ENCODE results near the gene PRXL2B. TPM values are rescaled to one million over a fixed set of nuclear protein-coding genes. Genes with fewer than 3 reads are reported as not detected.
A peak's percentile ranks its signal among the peaks of the same experiment; 100 is the strongest.
"Not testable (repeated sequence)": the region's sequence is repeated elsewhere in the genome, so short reads cannot be mapped to it uniquely, and the experiment has no call there.

Gene PRXL2B, protein sequence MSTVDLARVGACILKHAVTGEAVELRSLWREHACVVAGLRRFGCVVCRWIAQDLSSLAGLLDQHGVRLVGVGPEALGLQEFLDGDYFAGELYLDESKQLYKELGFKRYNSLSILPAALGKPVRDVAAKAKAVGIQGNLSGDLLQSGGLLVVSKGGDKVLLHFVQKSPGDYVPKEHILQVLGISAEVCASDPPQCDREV
- total RNA-seq: 12.7 TPM

DNA sequence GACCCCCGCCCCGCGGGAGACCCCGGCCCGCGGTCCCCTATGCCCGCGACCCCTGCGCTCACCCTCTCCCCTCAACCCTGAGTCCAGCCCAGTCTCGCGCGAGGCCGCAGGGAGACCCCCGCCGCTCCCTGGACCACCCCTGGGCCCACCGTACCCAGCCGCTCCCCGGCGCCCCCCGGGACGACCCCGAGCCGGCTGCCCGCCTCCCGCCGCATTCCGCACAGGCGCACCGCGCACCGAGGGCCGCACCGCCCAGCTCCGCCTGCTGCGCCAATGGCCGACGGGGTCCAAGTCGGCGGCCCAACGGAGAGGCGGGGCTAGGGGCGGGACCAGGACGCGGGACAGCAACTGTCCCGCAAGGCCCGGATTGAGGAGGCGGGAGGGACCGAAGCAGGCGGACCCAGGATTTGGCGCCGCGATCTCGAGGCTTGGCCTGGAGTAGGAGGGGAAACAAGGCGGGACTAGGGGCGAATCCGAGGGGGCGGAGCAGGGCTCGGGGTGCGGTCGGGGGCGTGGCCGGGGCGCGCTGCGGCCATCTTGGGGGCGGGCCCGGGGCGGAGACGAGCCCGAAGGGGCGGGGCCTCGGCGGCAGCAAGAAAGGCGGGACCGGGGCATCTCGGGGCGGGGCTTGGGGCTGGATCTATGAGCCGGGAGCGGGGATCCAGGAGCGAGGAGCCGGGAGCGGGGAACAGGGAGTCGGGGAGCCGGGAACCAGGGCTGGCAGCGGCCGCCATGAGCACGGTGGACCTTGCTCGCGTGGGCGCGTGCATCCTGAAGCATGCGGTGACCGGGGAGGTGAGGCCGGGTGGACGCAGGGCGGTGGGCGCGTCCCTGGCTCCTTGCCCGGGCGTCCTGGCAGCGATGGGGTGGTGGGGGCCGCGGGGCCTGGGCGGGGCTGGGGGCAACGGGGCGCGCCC, at the start of gene PRXL2B:
Gene PRXL2B (plus strand): TSS at position 624 of the 917 bp plus-strand sequence. CDS start 109 bp downstream, at position 733.
- peak; percentile 91 for ATAC-seq

DNA sequence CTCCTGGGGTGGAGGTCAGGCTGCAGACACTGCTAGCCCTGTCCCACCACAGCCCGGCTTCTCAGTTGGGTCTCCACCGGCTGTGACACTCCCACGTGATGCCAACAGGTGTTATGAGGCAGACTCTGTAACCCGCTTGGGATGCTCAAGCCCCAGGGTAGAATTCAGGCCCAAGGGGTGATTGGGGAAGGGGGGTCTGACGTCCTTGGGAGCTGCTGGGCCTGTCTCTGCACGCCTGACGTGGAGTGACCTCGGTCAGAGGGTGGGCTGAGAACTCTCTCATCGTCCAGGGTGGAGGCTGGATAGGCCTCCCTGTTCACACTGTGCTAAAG, 48.8 kb upstream of the PRXL2B start:
- ATAC-seq: no peak

DNA sequence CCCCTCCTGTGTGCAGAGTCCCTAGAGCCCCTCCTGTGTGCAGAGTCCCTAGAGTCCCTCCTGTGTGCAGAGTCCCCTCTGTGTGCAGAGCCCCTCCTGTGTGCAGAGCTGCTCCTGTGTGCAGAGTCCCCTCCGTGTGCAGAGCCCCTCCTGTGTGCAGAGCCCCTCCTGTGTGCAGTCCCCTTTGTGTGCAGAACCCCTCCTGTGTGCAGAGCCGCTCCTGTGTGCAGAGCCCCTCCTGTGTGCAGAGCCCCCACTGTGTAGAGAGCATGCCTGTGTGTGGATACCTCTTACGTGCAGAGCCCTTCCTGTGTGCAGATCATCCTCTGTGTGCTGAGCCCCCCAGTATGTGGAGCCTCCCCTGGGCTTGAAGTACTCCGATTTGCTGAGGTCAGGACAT, 48.2 kb upstream of the PRXL2B start:
- no peak for ATAC-seq

DNA sequence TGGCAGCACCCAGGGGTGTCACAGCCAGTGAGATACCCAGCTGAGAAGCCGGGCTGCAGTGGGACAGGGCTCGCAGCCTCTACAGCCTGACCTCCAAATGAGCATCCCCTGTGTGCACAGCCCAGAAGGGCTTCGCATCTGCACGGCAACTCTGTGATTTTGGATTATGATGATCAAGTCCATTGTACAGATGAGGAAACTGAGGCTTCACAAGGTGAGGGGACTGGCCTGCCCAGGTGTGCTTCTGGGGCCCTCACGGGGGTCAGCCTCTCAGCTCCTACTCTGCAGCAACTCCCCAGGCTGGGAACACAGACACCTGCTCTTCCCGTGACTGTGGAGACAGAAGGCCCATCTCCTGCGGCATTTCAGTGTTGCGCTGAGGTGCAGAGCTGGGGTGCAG, 47.7 kb upstream of the PRXL2B start:
- no peak for ATAC-seq

DNA sequence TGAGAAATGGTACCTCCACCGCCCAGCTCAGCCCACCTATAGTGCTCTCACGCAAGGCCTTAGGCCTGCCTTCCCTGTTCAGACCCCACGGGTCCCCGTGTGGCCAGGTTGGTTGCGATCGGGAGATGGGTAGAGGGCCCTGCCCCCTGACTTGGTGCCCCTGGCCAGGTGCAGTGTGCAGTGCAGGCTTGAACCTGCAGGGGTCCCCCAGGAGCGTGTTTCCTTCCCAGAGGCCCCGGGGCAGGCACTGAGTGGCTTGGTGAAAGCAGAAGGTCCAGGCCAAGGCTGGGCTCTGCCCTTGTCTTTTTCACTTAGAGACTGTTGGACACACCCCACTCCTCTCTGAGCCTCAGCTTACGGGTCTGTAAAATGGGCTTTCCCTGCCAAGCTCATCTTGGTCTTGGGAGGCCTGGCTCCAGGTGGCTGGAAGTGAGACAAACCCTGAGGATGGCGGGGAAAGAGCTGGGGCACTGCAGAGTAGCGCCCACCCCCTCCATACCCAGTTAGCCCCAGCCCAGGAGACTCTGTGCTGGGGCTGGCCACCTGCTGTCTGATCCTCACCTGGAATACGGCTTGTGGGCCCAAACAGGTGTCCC, 47.2 kb upstream of the PRXL2B start:
- ATAC-seq: no peak

DNA sequence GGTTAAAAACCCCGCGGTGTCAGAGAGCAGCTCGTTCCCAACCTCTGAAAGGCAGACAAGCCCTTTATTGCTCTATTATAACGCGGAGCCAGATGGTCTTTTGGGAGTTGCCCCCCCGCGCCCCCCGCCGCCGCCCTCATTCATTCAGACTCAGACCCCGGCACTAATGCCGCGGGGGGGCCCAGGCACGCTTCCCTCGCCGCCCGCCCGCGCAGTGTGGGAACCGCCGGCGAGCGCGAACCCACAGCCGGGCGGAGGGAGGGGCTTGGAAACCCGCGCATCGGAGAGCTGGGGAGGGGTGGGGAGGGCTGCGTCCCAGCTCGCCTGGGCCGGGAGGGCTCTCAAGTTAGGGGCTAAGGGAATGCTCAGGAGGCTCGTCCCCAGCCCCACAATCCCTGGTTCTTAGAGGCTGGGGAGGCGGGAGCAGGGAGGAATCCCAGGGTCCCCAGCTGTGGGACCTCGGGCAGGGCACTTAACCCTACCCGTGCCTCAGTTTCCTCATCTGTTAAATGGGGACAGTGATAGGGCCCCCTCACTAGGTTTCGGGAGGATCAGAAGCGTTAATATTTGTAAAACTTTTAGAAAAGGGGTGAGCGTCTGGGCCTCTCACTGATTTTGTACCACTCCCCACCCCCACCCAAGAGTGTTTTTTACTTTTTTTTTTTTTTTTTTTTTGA, 45.6 kb upstream of the PRXL2B start:
- ATAC-seq: no peak

DNA sequence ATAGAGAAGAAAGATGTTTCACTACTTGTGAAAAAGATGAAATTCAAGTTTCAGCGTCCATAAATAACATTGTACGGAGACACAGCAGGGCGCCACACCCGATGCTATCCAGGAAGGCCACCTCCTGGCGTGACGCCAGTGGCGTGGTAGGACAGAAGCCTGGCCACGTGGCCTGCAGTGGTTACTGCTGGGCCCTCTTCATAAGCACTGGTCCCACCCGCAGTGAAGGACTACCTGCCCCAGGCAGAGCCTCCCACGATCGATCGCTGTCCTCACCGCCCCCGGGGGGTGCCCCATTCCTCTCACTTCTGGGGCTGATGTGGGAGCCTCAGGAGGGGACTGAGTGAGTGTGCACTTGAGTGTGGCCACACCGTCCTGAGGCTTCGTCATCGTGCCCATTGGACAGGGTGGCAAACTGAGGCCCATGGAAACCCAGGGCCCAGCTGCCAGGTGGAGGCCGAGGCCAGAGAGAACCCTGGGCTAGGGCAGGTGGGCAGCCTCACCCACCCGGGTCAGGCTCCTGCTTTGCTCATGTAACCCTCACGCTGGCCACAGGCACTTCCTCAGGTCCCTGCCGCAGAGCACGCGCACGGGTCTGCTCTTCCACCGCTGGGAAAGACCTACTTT, 44.8 kb upstream of the PRXL2B start:
- ATAC-seq: no peak

DNA sequence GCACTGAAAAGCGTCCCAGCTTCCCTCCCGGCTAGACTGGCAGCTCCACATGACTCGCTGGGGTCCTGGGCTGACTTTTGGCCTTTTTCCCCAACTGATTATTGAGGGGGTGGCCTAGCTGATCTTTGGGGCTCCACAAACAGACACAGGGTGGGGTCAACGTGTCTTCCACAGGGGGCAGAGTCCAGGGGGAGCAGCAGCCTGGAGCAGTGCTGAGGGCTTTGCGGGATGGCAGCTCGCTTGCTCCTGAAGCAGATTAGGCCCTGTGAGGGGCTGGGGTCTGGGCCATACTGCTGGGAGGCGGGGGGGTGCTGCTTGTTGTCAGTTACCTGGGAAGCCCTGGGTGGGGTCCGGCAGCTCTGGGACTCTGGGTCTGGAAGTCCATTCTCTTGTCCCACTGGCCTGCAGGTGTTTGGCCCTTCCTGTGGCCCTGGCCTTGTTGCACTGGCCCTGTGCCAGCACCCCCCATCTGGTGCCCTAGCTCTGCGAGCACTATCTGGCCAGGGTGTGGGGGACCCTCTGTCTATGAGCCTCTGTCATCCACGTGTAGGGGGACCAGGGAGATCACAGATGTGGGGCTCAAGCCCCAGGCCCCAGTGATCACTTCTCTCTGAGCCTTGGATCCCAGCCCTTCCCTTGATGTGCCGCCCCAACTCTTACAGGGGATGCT, 44.2 kb upstream of the PRXL2B start:
- ATAC-seq: no peak

DNA sequence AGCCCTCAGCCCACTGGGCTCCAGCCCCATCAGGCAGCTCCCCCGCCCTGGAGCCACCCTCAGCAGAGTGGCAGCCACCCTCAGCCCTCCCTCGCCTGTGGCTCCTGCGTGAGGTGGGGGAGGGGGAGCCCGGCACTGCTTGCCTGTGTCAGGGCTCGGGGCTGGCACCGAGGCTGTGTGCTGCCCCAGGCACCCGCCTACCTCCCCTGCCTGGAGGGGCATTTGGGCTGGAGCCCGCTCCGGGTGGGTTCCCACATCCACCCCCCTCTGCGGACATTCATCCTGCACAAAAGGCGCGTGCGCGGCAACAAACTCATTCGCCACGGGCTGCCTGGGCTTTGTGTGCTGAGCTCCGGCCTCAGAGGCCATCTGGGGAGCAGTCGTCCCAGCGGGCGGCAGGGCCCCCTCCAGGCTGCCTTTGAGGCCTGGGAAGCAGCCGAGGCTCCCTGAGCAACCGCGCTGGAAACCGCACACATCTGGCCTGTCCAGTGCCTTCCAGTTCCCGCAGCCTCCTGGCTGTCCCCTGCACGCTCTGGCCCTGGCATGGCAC, 43.0 kb upstream of the PRXL2B start:
- ATAC-seq: no peak

DNA sequence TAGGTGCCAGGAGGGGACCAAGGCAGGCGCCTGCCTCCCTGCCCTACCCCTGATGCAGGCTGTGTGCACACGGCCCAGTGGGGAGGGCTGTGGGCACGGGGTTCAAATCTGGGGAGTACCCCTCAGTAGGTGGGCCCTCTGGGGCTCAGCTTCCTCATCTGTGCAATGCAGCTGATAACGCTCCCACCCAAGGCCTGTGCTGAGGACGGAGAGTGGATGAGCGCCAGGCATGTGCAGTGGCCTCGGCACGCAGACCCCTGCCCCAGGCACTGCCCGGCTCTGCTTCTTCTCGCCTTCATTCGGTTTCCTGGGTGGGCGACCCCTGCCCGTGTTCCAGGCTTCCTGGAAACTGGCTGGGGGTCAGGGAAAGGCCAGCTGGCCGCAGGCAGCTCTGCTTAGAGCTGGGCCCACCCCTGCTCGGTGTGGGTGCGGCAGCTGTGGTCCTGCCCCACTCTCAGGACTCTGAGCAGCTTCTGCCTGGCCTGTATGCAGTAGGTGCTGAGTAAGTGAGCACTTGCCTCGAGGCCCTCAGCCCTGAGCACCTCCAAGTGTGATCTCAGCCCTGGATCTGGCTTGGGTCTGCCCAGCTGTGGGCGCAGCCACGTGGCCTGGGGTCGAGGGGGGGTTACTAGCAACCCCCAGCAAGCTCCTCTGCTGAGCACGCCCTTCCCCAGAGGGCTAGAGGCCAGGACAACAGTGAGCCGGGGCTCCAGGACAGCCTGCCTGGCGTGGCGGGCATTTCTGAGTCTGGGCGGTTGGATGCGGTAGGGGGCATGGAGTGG, 42.3 kb upstream of the PRXL2B start:
- no peak for ATAC-seq

DNA sequence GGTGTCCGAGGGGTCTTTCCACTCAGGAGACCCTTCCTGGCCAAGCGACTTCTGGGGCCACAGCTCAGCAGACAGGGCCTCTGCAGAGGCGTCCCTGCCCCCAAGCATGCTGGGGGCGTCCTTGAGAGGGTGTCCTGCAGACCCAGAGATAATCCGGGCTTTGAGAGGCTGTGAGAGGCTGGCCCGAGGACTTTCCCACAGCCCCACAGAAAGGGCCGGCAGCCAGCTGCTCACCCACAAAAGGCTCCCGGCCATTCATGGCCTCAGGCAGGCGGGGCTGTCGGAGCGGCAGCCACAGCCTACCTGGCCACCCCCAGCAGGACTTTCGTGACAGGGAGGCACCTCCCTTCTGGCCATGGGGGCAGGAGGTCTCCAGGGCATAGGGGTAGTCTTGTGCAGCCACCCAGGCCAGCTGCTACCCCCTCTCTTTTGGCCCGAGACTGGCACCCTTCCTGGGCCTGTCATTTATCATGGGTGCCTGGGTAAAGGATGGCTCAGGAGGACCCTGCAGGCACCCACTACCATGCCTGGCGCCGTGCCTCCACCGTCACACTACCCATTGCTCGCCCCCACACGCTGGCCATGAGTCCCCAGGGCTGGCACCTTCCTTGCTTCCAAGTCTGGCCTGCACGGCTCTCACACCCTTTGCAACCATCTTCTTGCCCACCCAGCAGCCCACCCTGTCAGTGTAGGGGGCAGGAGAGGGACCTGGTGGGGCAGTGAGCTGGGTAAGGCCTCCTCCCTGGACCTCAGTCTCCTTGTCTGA, 41.5 kb upstream of the PRXL2B start:
- no peak for ATAC-seq

DNA sequence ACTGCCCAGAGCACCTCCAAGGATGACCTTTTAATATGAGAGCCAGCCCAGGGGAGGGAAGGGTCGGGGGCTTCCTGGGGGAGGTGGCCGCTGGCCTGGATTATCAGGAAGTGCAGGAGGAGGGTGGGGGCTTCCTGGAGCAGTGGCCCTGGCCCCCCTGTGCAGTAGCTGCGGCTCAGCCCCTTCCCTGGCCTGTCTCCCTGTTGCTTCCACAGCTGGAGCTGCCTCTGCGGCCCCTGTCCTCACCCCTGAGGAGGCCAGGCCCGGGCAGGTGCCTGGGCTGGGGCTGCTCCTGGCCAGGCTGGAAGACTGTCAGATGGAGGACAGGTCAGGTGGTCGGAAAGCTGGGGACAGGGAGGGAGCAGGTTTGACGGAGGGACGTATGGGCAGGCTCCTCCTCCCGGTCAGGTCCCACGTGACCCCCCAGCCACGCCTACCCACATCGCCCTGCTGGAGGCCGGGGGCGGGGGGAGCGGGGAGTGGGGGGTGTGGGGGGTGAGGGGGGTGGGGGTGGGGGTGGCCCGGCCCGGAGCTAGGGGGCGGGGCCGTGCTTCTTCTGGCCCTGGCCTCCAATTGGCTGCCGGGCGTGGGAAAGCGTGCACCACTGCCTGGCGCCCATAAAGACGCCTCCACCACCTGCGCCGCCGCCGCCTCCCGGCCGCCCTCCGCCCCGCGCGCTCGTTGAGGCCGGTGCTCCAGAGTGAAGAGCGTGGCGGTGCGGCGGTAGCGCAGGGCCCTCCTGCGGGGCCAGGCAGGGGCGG, 40.6 kb upstream of the PRXL2B start:
- ATAC-seq: peak; percentile 45

DNA sequence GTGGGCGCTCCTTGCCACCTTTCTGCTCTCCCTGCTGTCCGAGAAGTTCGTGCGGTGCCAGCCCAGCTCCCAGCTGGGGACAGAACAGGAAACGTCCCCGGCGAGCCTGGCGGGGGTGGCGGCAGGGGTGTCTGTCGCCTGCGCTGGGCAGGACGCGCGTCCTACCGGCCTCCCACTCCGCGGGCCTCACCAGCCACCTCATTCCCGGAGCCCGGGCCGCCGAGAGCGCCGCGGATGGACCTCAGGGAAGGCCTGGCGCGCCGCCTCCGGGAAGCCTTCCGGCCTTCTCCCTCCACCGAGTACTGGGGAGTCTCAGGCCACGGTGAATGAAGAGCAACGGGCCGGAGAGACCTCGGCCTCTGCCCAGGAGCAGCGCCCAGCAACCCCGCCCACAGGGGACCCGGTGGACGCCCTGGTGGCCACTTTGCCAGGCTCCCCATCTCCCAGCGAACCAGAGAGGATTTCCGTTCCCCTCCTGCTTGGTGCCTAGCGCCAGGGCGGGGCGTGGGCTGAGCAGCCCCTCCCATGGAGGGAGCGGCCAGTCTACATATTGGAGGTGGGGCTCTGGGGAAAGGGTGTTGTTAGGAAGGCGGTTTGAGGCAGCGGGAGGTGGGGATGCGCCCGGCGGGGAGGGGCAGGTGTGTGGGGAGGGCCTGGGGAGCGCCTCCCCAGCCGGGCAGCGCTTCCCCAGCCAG, 39.9 kb upstream of the PRXL2B start:
- ATAC-seq: peak; percentile 76

DNA sequence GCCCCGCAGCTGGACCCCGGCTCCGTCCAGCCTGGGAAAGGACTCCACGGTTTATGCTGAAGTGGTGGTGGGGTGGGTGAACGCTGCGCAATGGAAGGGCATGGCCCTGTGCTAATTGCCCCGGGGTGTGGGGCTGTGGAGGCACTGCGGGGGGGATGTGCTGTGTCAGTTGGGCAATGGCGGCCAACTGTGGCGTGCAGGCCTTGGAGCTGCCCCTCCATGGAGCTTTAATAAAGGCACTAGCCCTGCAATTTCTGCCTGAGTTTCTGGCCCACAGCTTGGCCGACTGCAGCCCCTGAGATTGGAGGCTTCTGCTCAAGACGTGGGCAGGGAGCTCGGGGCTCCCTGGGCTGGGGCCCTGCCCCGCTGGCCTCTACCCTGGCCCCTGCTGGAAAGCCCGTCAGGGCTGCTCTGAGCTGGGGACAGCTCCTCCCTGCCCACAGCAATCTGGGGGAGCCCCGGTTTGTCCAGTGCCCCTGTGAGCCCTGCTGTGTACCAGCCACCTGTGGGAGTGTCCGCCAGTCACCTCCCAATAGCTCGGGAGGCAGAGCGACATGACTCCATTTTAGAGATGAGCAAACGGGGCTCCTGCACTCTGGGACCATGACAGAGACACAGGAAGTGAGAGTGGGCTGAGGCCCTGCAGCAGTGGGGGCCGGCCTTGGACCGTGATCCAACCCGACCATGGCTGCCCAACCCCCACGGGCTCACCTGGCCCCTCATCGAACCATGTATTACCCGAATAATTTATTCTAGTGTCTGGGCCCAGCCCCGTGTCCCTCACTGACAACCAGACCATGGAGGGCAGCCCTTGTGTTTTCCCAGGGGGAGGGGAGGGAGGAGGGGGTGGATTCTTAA, 39.1 kb upstream of the PRXL2B start:
- peak; percentile 0 for ATAC-seq

DNA sequence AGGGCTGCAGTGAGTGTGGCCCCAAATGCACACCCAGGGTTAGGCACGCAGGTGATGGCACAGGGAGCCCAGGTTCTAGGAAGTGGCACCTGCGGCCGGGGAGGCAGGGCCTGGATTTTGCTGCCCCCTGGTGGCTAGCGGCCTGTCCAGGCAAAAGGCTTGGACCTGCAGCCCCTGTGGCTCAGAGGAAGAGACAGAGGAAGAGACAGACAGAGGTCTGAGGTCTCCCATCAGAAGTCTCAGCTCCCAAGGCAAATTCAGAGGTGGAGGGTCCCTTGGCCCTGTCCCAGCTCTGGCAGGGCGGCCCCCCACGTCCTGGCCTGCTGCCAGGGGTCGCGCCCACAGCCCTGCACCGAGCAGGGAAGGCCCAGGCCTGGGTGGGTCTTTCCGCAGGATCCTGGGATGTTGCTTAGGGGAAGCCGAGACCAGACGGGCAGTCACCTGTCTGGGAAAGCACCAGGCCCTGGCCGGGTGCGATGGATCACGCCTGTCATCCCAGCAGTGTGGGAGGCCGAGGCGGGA, 38.4 kb upstream of the PRXL2B start:
- peak; percentile 56 for ATAC-seq

DNA sequence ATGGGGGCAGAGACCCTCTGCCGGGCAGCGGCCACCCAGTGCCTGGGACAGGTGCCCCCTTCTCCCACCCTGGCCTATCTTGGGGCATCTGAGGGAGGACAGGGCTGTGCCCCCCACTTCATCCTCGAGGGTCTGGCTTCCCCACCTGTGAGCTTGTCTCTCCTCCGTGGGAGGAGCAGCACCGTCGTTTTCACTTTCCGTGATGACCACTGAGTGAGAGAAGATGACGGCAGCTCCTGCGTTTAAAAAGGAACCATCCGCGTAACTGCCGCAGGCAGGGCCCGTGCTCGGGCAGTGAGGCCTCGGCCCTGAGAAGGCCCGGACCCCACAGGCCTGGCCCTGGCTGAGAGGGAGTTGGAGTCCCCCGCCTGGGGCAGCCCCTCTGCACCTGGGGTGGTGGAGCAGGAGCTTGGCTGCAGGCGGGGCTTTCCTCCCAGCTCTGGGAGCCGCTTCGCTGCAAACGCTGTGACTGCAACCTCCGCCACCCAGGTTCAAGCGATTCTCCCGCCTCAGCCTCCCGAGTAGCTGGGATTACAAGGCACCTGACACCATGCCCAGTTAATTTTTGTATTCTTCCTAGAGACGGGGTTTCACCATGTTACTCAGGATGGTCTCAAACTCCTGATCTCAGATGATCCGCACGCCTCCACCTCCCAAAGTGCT, 37.1 kb upstream of the PRXL2B start:
- ATAC-seq: not testable (repeated sequence)

DNA sequence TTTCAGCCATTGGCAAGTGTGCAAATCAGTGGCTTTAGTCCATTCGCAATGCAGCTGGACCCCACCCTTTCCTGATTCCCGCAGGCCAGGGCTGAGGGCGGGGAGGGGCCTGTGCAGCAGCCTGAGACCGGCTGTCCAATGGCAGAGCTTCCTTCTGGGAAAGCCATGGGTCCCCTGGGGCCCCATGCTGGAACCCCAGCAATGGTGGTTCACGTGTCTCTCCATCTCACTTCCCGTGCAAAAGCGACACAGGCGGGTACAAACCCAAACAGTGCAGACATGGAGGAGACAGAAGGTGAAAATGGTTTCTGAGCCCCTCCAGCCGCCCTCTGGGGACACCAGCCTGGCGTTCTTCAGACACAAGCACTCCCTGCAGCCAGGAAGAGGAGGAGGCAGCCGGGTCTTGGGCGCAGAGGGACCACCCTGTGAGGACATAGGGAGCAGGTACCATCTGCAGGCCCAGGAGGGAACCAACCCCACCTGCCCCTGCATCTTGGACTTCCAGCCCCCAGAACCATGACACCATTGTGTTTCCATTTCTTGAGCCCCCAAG, 36.2 kb upstream of the PRXL2B start:
- ATAC-seq: not testable (repeated sequence)
